Neuronal stem cell (in vitro differentiated cells): ENCODE results near the gene FAM3B.

Experiments used
- DNase-seq: peaks from one replicate; pipeline ENCODE4 v3.0.0-alpha.2; 2013; ENCODE audit warnings: low spot score
- H2AFZ ChIP-seq: one replicate; pipeline ENCODE4 v1.6.1; 2013; ENCODE audit warnings: mild to moderate bottlenecking, low read length, inconsistent platforms
- H2AK5ac ChIP-seq: 2 replicates; pipeline ENCODE4 v1.6.1; 2013; ENCODE audit warnings: low read depth, mild to moderate bottlenecking, inconsistent platforms, low read length, moderate library complexity, mixed read lengths
- H2BK120ac ChIP-seq: 2 replicates; pipeline ENCODE4 v1.6.1; 2013; ENCODE audit warnings: low read depth, mild to moderate bottlenecking, inconsistent platforms, low read length, moderate library complexity, mixed read lengths
- H2BK12ac ChIP-seq: one replicate; pipeline ENCODE4 v1.6.1; 2013; ENCODE audit warnings: low read length, inconsistent platforms
- H2BK15ac ChIP-seq: 2 replicates; pipeline ENCODE4 v1.6.1; 2013; ENCODE audit warnings: mild to moderate bottlenecking, low read length, inconsistent platforms, mixed read lengths
- H2BK5ac ChIP-seq: one replicate; pipeline ENCODE4 v1.6.1; 2013; ENCODE audit warnings: inconsistent platforms, mild to moderate bottlenecking, low read length, moderate library complexity
- H3K14ac ChIP-seq: one replicate; pipeline ENCODE4 v1.6.1; 2013; ENCODE audit warnings: low read length, inconsistent platforms
- H3K18ac ChIP-seq: 2 replicates; pipeline ENCODE4 v1.6.1; 2013; ENCODE audit warnings: low read length, inconsistent platforms
- H3K23ac ChIP-seq: 2 replicates; pipeline ENCODE4 v1.6.1; 2013; ENCODE audit warnings: low read depth, mild to moderate bottlenecking, mixed read lengths, low read length, inconsistent platforms; ENCODE audit not compliant: poor library complexity
- H3K27ac ChIP-seq: replicated peaks from 3 replicates; pipeline ENCODE4 v1.5.1; 2013; ENCODE audit warnings: low read length, inconsistent platforms
- H3K27me3 ChIP-seq, 3 experiments: 2 replicates each; pipeline ENCODE4 v1.6.1; 2013; ENCODE audit warnings: low read length in 3 of 3, mild to moderate bottlenecking in 2 of 3, inconsistent platforms in 1 of 3, low read depth in 1 of 3, mixed read lengths in 1 of 3, moderate library complexity in 1 of 3; ENCODE audit not compliant: control insufficient read depth in 3 of 3, insufficient read depth in 3 of 3
- H3K36me3 ChIP-seq, 2 donors: replicated peaks in 1 of 2; 2 replicates each; pipeline ENCODE4 v1.6.1; 2013; ENCODE audit warnings: low read length in 2 of 2; ENCODE audit not compliant: control insufficient read depth in 2 of 2, insufficient read depth in 2 of 2
- H3K4ac ChIP-seq: 2 replicates; pipeline ENCODE4 v1.6.1; 2013; ENCODE audit warnings: inconsistent platforms, mild to moderate bottlenecking, low read length, moderate library complexity
- H3K4me1 ChIP-seq, 2 donors: 1 replicate in 1 of 2; 2 replicates in 1 of 2; pipeline ENCODE4 v1.6.1; 2013; ENCODE audit warnings: low read length in 2 of 2, low read depth in 1 of 2; ENCODE audit not compliant: control insufficient read depth in 2 of 2, insufficient read depth in 1 of 2
- H3K4me2 ChIP-seq: one replicate; pipeline ENCODE4 v1.6.1; 2013; ENCODE audit warnings: mild to moderate bottlenecking, low read length, inconsistent platforms; ENCODE audit not compliant: insufficient read depth, poor library complexity, severe bottlenecking
- H3K4me3 ChIP-seq, 2 donors: 2 replicates each; pipeline ENCODE4 v1.5.1; 2013; ENCODE audit warnings: low read length in 2 of 2, mild to moderate bottlenecking in 2 of 2, inconsistent platforms in 1 of 2, moderate library complexity in 1 of 2
- H3K79me1 ChIP-seq: one replicate; pipeline ENCODE4 v1.6.1; 2013; ENCODE audit warnings: low read depth, mild to moderate bottlenecking, inconsistent platforms, low read length, moderate library complexity
- H3K9ac ChIP-seq: one replicate; pipeline ENCODE4 v1.6.1; 2013; ENCODE audit warnings: mild to moderate bottlenecking, low read depth, low read length, inconsistent platforms; ENCODE audit not compliant: poor library complexity
- H3K9me3 ChIP-seq, 2 donors: replicated peaks in 1 of 2; 2 replicates each; pipeline versions ENCODE3 to v1.6.1; 2013; ENCODE audit warnings: low read length in 2 of 2, mild to moderate bottlenecking in 2 of 2, inconsistent platforms in 1 of 2, low read depth in 1 of 2, mixed read lengths in 1 of 2, moderate library complexity in 1 of 2; ENCODE audit not compliant: control insufficient read depth in 2 of 2, insufficient read depth in 1 of 2
- H4K8ac ChIP-seq: one replicate; pipeline ENCODE4 v1.6.1; 2013; ENCODE audit warnings: low read depth, mild to moderate bottlenecking, inconsistent platforms, low read length, moderate library complexity
- H4K91ac ChIP-seq: one replicate; pipeline ENCODE4 v1.6.1; 2013; ENCODE audit warnings: low read length, low read depth, mild to moderate bottlenecking, inconsistent platforms; ENCODE audit not compliant: poor library complexity
- WGBS, 2 donors: extraction: QIAGEN DNeasy Blood & Tissue Kit; methylation state at CpG; one replicate each; pipeline ENCODE4 v1.1.7; 2013; ENCODE audit warnings: missing lambda C conversion rate in 2 of 2, mixed read lengths in 1 of 2; ENCODE audit not compliant: insufficient read length in 2 of 2, insufficient replicate concordance in 1 of 2; ENCODE audit errors: extremely low coverage in 2 of 2; 5-methylcytosine and 5-hydroxymethylcytosine counted together

FAM3B gene

GRCh38 chr21:41315726-41316125, 875 bp upstream of the FAM3B start:
- no peak overlapping the region for H3K4ac ChIP-seq
- H3K27me3 ChIP-seq = peaks cover 2 to 45% (median 23%) of the 10 kb centered on the region in 3 experiments
- no peak overlapping the region for H2BK15ac ChIP-seq
- no peak overlapping the region for H2BK5ac ChIP-seq
- H3K4me3 ChIP-seq = no peak overlapping the region
- H4K8ac ChIP-seq = no peak overlapping the region
- H3K79me1 ChIP-seq = no peaks in the 10 kb centered on the region
- H2BK12ac ChIP-seq = no peak overlapping the region
- no peaks in the 10 kb centered on the region for H3K9me3 ChIP-seq
- no peak overlapping the region for H2AFZ ChIP-seq
- no peak for DNase-seq
- H3K14ac ChIP-seq = no peak overlapping the region
- no peak overlapping the region for H3K27ac ChIP-seq
- no peaks in the 10 kb centered on the region for H3K36me3 ChIP-seq
- no peak overlapping the region for H4K91ac ChIP-seq
- no peaks in the 10 kb centered on the region for H3K4me1 ChIP-seq
- no peak overlapping the region for H2BK120ac ChIP-seq
- H3K9ac ChIP-seq = no peak overlapping the region
- no peak overlapping the region for H3K18ac ChIP-seq
- no peak overlapping the region for H3K4me2 ChIP-seq
- no CpG with 5 or more reads among the region's 6 CpGs for WGBS, 2 donors
- H2AK5ac ChIP-seq = no peak overlapping the region
- no peak overlapping the region for H3K23ac ChIP-seq

GRCh38 chr21:41317063-41317392, 427 bp downstream of the FAM3B start:
- H3K9me3 ChIP-seq = no peaks in the 10 kb centered on the region
- H3K79me1 ChIP-seq = no peaks in the 10 kb centered on the region
- H4K91ac ChIP-seq = no peak overlapping the region
- H3K18ac ChIP-seq = peak overlapping the region; percentile 70
- no peaks in the 10 kb centered on the region for H3K36me3 ChIP-seq
- peaks cover 2 to 45% (median 23%) of the 10 kb centered on the region in 3 experiments for H3K27me3 ChIP-seq
- no peak overlapping the region for H4K8ac ChIP-seq
- H3K9ac ChIP-seq = peak overlapping the region; percentile 50
- no peak overlapping the region for H2BK120ac ChIP-seq
- H2AFZ ChIP-seq = peak overlapping the region; percentile 29
- H3K27ac ChIP-seq = no peak overlapping the region
- H2BK15ac ChIP-seq = no peak overlapping the region
- H3K4ac ChIP-seq = no peak overlapping the region
- H2BK5ac ChIP-seq = no peak overlapping the region
- peak overlapping the region in 1 of 2 donors; percentile 71 for H3K4me3 ChIP-seq
- WGBS, 2 donors = no CpG with 5 or more reads among the region's 19 CpGs
- H3K4me2 ChIP-seq = peak overlapping the region; percentile 83
- no peak overlapping the region for H2AK5ac ChIP-seq
- no peak overlapping the region for H2BK12ac ChIP-seq
- H3K4me1 ChIP-seq = no peaks in the 10 kb centered on the region
- H3K14ac ChIP-seq = peak overlapping the region; percentile 43
- no peak overlapping the region for H3K23ac ChIP-seq
- DNase-seq = no peak

- Histone ChIP-seq H3K27ac (no peak overlapping the region), H3K14ac (no peak overlapping the region), H3K79me1 (no peaks in the 10 kb centered on the region), H2BK12ac (no peak overlapping the region), H2BK5ac (no peak overlapping the region), H3K23ac (no peak overlapping the region), H3K4me1 (peaks cover 0 to 1% of the 10 kb centered on the region in 2 donors), H3K9ac (no peak overlapping the region), H3K36me3 (no peaks in the 10 kb centered on the region), H3K18ac (no peak overlapping the region), H2AK5ac (no peak overlapping the region), H3K27me3 (peaks cover 2 to 45% (median 23%) of the 10 kb centered on the region in 3 experiments), H4K8ac (no peak overlapping the region), H4K91ac (no peak overlapping the region), H2AFZ (no peak overlapping the region), H2BK120ac (no peak overlapping the region), H3K4me3 (no peak overlapping the region), H2BK15ac (no peak overlapping the region), H3K9me3 (no peaks in the 10 kb centered on the region), H3K4me2 (no peak overlapping the region), H3K4ac (no peak overlapping the region)
- no peak for DNase-seq
- WGBS, 2 donors = no CpG with 5 or more reads among the region's 10 CpGs
These were observed 857 bp downstream of the FAM3B start for GRCh38 chr21:41317458-41317857.

GRCh38 chr21:41318218-41318617, 1.6 kb downstream of the FAM3B start:
- no peak overlapping the region for H2AFZ ChIP-seq
- H3K27ac ChIP-seq = no peak overlapping the region
- H4K8ac ChIP-seq = no peak overlapping the region
- H2AK5ac ChIP-seq = no peak overlapping the region
- H3K4me2 ChIP-seq = no peak overlapping the region
- no peak overlapping the region for H3K9ac ChIP-seq
- H4K91ac ChIP-seq = no peak overlapping the region
- peaks cover 0 to 5% of the 10 kb centered on the region in 2 donors for H3K4me1 ChIP-seq
- WGBS, 2 donors = no CpG with 5 or more reads among the region's 9 CpGs
- H3K4ac ChIP-seq = no peak overlapping the region
- H2BK5ac ChIP-seq = no peak overlapping the region
- peaks cover 2 to 45% (median 23%) of the 10 kb centered on the region in 3 experiments for H3K27me3 ChIP-seq
- no peak overlapping the region for H3K14ac ChIP-seq
- no peak overlapping the region for H3K18ac ChIP-seq
- no peaks in the 10 kb centered on the region for H3K79me1 ChIP-seq
- H2BK15ac ChIP-seq = no peak overlapping the region
- no peaks in the 10 kb centered on the region for H3K36me3 ChIP-seq
- H3K9me3 ChIP-seq = no peaks in the 10 kb centered on the region
- H2BK120ac ChIP-seq = no peak overlapping the region
- DNase-seq = no peak
- no peak overlapping the region for H2BK12ac ChIP-seq
- H3K23ac ChIP-seq = no peak overlapping the region
- H3K4me3 ChIP-seq = no peak overlapping the region
